ENCODE results near the gene FAR1. TPM values are rescaled to one million over a fixed set of nuclear protein-coding genes. Genes with fewer than 3 reads are reported as not detected.

FAR1 gene
- polyA plus RNA-seq, 1 of the 3 experiments (the other 2 are of a cell fraction): 29.0 TPM

GRCh38 chr11:13761716-13762115 is 93.2 kb downstream of the FAR1 start:
- no peak overlapping the region for H3K4me2 ChIP-seq
- H3K27me3 ChIP-seq (ENCODE audit: insufficient read depth): no peaks in the 10 kb centered on the region
- ChIA-PET POLR2A (no interaction called here), CTCF (no interaction called here)
- H3K4me3 ChIP-seq (ENCODE audit: low read depth in 2 of 2, low read length in 1 of 2): no peak overlapping the region
- no peaks in the 10 kb centered on the region for H3K36me3 ChIP-seq (replicated peaks in 1 of 2; ENCODE audit: control insufficient read depth in 1 of 2, insufficient read depth in 2 of 2, low read length in 1 of 2)
- no peaks in the 10 kb centered on the region for H3K9me3 ChIP-seq
- H3F3A ChIP-seq (replicated peaks; ENCODE audit: insufficient read depth): peaks cover 4% of the 10 kb centered on the region
- no peak overlapping the region for H3K9ac ChIP-seq
- no peaks in the 10 kb centered on the region for H3K9me2 ChIP-seq
- 41% methylated on average over 2 of the region's 2 CpGs for WGBS (ENCODE audit: low lambda C conversion rate)
- H4K20me1 ChIP-seq (ENCODE audit: insufficient read depth): no peaks in the 10 kb centered on the region
- no peak overlapping the region for H3K27ac ChIP-seq (ENCODE audit: low read depth in 2 of 2, low read length in 1 of 2)
- no peak for DNase-seq
- H2AFZ ChIP-seq (ENCODE audit: low read depth): no peak overlapping the region; the same call in 1 of the 2 replicates
- no peaks in the 10 kb centered on the region for H3K4me1 ChIP-seq (ENCODE audit: control insufficient read depth in 1 of 2, insufficient read depth in 2 of 2, low read depth in 1 of 2, low read length in 1 of 2)
- H3K79me2 ChIP-seq (ENCODE audit: insufficient read depth): no peaks in the 10 kb centered on the region
- TF ChIP-seq TEAD4 (IDR thresholded peaks at IDR 0.05; ENCODE audit: borderline replicate concordance, insufficient read depth) (0 out of 2 replicates have a peak, but pooled peaks have one; percentile 34), PBX3 (IDR thresholded peaks at IDR 0.05) (no peak)

GRCh38 chr11:13762718-13763117 is 94.2 kb downstream of the FAR1 start:
- H3K79me2 ChIP-seq (ENCODE audit: insufficient read depth): no peaks in the 10 kb centered on the region
- DNase-seq: no peak
- H3K27ac ChIP-seq (ENCODE audit: low read depth in 2 of 2, low read length in 1 of 2): no peak overlapping the region
- ChIA-PET CTCF (interaction anchor here (0.8 to 2.7 kb wide), 4 partner anchors 10 to 487 kb away, joined by 3 to 11 read pairs (median 4); no protein-coding TSS in a partner anchor), POLR2A (no interaction called here)
- no peaks in the 10 kb centered on the region for H3K4me1 ChIP-seq (ENCODE audit: control insufficient read depth in 1 of 2, insufficient read depth in 2 of 2, low read depth in 1 of 2, low read length in 1 of 2)
- peaks cover 4% of the 10 kb centered on the region for H3F3A ChIP-seq (replicated peaks; ENCODE audit: insufficient read depth)
- H3K4me2 ChIP-seq: no peak overlapping the region
- H3K9me2 ChIP-seq: no peaks in the 10 kb centered on the region
- WGBS (ENCODE audit: low lambda C conversion rate): 67% methylated on average over 4 of the region's 4 CpGs
- no peak for TF ChIP-seq REST (IDR thresholded peaks at IDR 0.05; ENCODE audit: low read depth, low read length)
- TF ChIP-seq EP300 (IDR thresholded peaks at IDR 0.05; ENCODE audit: borderline replicate concordance in 1 of 2, low read depth in 1 of 2, low read length in 1 of 2): no peak
- no peak for TF ChIP-seq RFX5 (IDR thresholded peaks at IDR 0.05; ENCODE audit: low read length)
- TF ChIP-seq NFIC (IDR thresholded peaks at IDR 0.05; ENCODE audit: borderline replicate concordance): no peak
- no peak for TF ChIP-seq GATA2 (CRISPR knock-in tag; IDR thresholded peaks at IDR 0.05)
- TF ChIP-seq GABPA (IDR thresholded peaks at IDR 0.05; ENCODE audit: low read depth): no peak
- TF ChIP-seq YY1 (IDR thresholded peaks at IDR 0.05; ENCODE audit: low read depth): no peak
- no peak for TF ChIP-seq ZBTB33 (IDR thresholded peaks at IDR 0.05; ENCODE audit: borderline replicate concordance, low read depth)
- no peaks in the 10 kb centered on the region for H4K20me1 ChIP-seq (ENCODE audit: insufficient read depth)
- no peak overlapping the region for H3K4me3 ChIP-seq (ENCODE audit: low read depth in 2 of 2, low read length in 1 of 2)
- H3K9ac ChIP-seq: no peak overlapping the region
- no peaks in the 10 kb centered on the region for H3K9me3 ChIP-seq
- no peak overlapping the region for H2AFZ ChIP-seq (ENCODE audit: low read depth)
- H3K36me3 ChIP-seq (replicated peaks in 1 of 2; ENCODE audit: control insufficient read depth in 1 of 2, insufficient read depth in 2 of 2, low read length in 1 of 2): no peaks in the 10 kb centered on the region
- H3K27me3 ChIP-seq (ENCODE audit: insufficient read depth): no peaks in the 10 kb centered on the region

All from SK-N-SH (cell line).